ENCODE measurements around the gene DOCK6. TPM values are rescaled to one million over a fixed set of nuclear protein-coding genes. Genes with fewer than 3 reads are reported as not detected.

The DOCK6 gene
- total and polyA plus RNA-seq, 12 donors: 27.6 to 73.3 (median 40.2) TPM

DNA sequence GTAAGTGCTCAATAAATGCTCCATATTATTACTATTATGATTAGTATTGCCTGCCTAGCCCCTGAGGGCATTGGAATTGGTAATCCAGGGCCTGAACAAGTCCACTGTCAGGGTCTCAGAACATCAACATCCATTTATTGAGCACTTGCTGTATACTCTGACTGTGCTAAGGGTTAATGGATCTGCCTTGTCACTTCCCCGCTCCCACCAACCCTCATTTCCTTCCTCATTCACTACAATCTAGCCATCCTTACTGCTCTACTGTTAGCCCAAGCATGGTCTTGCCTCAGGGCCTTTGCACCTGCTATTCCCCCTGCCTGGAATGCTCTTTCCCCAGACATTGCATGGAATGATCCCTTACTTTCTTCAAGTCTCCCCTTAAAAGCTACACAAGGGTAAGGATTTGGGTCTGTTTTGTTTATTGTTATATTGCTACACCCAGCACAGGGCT is 35.6 kb downstream of the DOCK6 start:
- Histone ChIP-seq H3K4me3 (no peak overlapping the region), H3K36me3 (peaks cover 2 to 100% (median 33%) of the 10 kb centered on the region in 9 donors), H3K27ac (no peak overlapping the region), H3K9me3 (peaks cover 0 to 4% (median 0%) of the 10 kb centered on the region in 11 donors), H3K4me1 (no peaks in the 10 kb centered on the region), H3K27me3 (no peaks in the 10 kb centered on the region)
- ATAC-seq (no peak), DNase-seq (no peak)
- intact Hi-C loops (cut with DNase I): no loop called here
- WGBS, 2 donors: 89 to 94% methylated on average over 1 of the region's 1 CpG
- TF ChIP-seq, protein P1, sequence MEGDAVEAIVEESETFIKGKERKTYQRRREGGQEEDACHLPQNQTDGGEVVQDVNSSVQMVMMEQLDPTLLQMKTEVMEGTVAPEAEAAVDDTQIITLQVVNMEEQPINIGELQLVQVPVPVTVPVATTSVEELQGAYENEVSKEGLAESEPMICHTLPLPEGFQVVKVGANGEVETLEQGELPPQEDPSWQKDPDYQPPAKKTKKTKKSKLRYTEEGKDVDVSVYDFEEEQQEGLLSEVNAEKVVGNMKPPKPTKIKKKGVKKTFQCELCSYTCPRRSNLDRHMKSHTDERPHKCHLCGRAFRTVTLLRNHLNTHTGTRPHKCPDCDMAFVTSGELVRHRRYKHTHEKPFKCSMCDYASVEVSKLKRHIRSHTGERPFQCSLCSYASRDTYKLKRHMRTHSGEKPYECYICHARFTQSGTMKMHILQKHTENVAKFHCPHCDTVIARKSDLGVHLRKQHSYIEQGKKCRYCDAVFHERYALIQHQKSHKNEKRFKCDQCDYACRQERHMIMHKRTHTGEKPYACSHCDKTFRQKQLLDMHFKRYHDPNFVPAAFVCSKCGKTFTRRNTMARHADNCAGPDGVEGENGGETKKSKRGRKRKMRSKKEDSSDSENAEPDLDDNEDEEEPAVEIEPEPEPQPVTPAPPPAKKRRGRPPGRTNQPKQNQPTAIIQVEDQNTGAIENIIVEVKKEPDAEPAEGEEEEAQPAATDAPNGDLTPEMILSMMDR (IDR thresholded peaks at IDR 0.05): no peak

- H3K36me3 ChIP-seq: peaks cover 0 to 100% (median 35%) of the 10 kb centered on the region in 9 donors
- H3K9me3 ChIP-seq: peaks cover 0 to 13% (median 5%) of the 10 kb centered on the region in 11 donors
- no peaks in the 10 kb centered on the region for H3K4me1 ChIP-seq
- TF ChIP-seq, protein P1 (IDR thresholded peaks at IDR 0.05): no peak
- WGBS, 2 donors: 90 to 94% methylated on average over 3 of the region's 3 CpGs
- H3K4me3 ChIP-seq: no peak overlapping the region
- intact Hi-C loops (cut with DNase I): no loop called here
- H3K27ac ChIP-seq: no peak overlapping the region
- no peaks in the 10 kb centered on the region for H3K27me3 ChIP-seq
- DNase-seq (no peak), ATAC-seq (no peak)
Measured at GRCh38 chr19:11225815-11226214, 36.5 kb downstream of the DOCK6 start.

DNA sequence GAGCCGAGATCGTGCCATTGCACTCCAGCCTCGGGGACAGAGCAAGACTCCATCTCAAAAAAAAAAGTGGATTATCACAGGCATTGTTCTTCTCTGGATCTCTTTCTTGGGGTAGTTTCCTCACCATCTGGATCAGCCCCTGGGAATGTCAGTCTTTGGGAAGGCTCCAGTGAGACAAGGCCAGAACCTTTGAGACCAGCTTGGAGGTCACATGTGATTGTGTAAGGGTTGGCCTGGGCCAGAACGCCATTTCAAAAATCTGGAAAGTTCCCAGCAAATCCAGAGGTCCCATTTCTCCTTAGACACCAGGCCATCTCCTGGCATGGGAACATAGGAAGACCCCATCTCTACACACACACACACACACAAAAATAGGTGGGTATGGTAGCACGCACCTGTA is 37.2 kb downstream of the DOCK6 start:
- DNase-seq: no peak

DNA sequence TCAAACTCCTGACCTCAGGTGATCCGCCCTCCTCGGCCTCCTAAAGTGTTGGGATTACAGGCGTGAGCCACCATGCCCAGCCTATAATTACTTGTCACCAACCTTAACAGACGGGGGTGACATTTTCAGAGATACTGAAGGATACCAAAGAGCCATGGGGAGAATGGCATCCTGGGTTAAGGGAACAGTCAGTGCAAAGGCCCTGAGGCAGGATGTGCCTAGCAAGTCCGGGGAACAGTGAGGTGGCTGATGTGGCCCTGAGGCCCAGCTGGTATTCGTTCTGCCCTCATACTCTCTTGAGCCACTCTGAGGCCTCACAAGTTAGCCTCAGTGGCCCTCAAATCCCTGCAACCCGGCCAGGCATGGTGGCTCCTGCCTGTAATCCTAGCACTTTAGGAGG is 37.9 kb downstream of the DOCK6 start:
- TF ChIP-seq, protein P1 (IDR thresholded peaks at IDR 0.05): no peak
- intact Hi-C loops (cut with DNase I): no loop called here
- Histone ChIP-seq H3K9me3 (peaks cover 0 to 19% (median 5%) of the 10 kb centered on the region in 11 donors), H3K27ac (no peak overlapping the region), H3K27me3 (no peaks in the 10 kb centered on the region), H3K4me3 (no peak overlapping the region), H3K4me1 (no peaks in the 10 kb centered on the region), H3K36me3 (peaks cover 0 to 100% (median 39%) of the 10 kb centered on the region in 9 donors)
- 95 to 96% methylated on average over 7 of the region's 7 CpGs for WGBS, 2 donors
- DNase-seq: no peak
- no peak for ATAC-seq

More for the DNA sequence above, 37.2 kb downstream of the DOCK6 start:
- intact Hi-C loops (cut with DNase I): no loop called here
- peak in 3 of 8 donors; percentile 38 to 74 (median 43) for ATAC-seq
- WGBS, 2 donors: 86 to 88% methylated on average over 5 of the region's 5 CpGs
- TF ChIP-seq, protein P1 (IDR thresholded peaks at IDR 0.05): no peak
- Histone ChIP-seq H3K4me3 (no peak overlapping the region), H3K27me3 (no peaks in the 10 kb centered on the region), H3K4me1 (no peaks in the 10 kb centered on the region), H3K36me3 (peaks cover 0 to 100% (median 32%) of the 10 kb centered on the region in 9 donors), H3K27ac (no peak overlapping the region), H3K9me3 (peaks cover 0 to 18% (median 5%) of the 10 kb centered on the region in 11 donors)
